HG02763 (cell line): Measurements from ENCODE around the gene PELI2.

Source experiments
- ATAC-seq: cut with Tn5 transposase; IDR thresholded peaks from one replicate; pipeline ENCODE4 v1.9.1; 2021; ENCODE audit warnings: mild to moderate bottlenecking, moderate library complexity; ENCODE audit not compliant: unreplicated experiment

Gene PELI2

DNA sequence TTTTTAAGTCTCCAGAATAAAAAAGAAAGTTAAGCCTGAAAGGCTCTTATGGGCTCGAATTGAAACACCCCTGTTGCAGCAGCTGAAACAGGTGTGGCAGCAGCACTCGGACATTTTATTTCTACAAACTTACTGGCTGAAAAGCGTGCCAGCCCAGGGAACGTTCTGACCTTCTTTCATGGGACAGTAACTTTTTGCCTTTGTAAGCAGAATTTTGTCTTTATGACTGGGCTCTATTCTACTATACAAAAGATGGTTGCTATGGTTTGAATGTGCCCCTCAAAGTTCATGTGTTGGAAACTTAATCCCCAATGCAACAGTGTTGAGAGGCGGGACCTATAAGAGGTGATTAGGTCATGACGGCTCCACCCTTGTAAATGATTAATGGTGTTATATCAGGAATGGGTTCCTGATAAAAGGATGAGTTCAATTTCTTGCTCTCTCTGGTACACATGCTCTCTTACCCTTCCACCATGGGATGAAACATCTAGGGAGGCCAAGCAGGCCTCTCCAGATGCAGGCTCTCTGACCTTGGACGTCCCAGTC is 52.7 kb downstream of the PELI2 start:
- ATAC-seq = no peak

DNA sequence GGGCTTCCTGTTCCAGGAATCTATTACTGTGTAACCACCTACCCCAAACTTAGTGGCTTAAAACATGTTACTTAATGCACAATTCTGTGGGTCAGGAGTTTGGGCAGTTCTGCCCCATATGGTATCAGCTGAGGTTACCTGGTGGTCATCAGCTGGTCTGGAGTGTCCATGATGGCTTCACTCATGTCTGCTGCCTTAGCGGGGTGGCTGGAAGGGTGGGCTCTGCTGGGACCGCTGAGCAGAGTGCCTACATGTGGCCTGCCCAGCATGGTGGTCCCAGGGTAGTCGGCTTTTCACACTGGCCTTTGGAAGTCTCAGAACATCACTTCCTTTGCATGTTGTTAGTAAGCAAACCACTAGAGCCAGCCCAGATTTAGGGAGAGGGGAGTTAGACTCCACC is 53.9 kb downstream of the PELI2 start:
- ATAC-seq = no peak

DNA sequence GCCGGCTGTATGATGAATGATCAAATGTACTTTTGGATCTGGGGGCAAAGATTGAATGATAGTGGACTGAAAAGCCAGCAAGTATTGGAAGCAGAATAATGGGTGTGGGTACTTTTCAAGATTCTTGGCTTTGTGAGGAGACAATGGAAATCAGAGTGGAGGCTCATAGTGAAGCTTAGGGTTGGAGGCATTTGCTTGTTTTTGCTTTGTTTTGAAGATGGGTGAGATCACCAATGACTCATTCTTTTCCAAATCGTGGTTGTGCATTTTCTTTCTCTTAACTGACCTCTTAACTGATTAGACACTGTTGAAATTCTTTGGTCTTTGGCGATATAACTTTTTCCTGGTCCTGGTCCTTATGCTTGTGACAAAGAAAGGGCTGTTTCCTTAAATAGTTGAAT is 54.4 kb downstream of the PELI2 start:
- ATAC-seq = no peak

DNA sequence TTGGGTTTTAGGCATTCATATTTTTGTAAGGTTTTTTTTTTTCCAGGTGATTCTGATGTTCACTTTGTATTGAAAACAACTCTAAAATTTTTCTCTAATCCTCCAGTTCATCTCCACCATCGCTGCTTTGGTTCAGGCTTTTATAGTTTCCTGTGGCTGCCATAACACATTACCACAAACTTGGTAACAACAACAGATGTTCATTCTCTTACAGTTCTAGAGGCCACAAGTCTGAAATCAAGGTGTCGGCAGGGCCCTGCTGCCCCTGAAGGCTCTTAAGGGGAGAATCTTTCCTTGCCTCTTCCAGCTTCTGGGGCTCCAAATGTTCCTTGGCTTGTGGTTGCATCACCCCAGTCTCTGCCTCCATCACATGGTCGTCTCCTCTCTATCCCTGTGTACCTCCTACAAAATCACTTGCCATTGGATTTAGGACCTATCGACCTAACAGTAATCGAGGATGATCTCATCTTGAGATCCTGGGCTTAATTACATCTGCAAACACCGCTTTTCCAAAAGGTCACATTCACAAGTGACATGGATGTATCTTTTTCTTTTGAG is 55.2 kb downstream of the PELI2 start:
- ATAC-seq = no peak

DNA sequence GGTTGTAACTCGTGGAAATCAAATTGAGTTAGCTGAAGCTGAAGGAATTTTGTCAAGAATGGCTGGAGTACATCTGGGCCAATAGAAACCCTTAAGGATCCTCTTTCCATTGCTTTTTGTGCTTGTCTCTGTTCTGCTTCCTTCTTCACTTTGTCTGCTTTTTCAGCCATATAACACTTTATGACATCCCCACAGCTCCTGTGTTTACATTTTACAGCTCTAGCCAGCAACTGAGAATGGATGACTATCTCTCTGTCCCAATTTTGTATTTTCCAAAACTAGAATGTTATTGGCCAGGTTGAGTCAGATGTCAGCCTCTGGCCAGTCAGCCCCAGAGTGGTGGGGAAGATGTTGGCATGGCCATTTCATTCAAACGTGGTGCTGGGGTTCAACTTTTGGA is 57.6 kb downstream of the PELI2 start:
- no peak for ATAC-seq

DNA sequence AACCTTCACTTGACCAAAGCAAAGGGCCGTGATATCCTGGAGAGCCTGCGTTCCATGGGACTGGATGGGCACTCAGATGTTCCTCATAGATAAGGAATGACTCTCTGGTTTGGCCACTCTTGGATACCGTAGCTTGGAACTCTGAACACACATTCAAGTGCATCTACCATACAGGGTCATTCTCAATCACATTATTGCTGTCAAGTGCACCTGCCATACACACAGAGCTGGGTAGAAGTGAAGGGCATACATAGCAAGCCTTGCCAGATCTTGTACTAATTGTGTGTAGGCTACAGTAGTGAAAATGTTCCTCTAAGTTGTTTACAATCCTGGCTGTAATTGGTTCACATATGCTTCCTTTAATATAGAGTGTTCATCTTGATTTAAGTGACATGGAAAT is 58.3 kb downstream of the PELI2 start:
- ATAC-seq = no peak

DNA sequence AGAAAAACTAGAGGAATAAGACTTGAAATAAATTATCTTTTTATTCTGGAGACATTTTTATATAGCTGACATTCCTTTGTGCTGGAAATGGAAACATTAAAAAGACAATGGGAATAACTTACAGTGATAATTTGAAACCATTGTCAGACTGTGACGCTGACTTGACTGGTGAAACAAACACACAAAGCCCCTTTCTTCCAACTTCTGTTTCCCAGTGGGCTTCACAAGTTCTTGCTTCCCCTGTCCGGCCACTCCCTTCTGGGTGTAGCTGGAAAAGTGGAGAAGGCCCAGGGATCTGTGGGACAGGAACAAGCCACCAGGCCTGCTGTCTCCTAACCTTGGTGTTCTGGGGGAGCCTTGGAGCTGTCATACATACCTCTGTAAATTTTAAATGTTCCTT is 58.8 kb downstream of the PELI2 start:
- ATAC-seq = no peak

DNA sequence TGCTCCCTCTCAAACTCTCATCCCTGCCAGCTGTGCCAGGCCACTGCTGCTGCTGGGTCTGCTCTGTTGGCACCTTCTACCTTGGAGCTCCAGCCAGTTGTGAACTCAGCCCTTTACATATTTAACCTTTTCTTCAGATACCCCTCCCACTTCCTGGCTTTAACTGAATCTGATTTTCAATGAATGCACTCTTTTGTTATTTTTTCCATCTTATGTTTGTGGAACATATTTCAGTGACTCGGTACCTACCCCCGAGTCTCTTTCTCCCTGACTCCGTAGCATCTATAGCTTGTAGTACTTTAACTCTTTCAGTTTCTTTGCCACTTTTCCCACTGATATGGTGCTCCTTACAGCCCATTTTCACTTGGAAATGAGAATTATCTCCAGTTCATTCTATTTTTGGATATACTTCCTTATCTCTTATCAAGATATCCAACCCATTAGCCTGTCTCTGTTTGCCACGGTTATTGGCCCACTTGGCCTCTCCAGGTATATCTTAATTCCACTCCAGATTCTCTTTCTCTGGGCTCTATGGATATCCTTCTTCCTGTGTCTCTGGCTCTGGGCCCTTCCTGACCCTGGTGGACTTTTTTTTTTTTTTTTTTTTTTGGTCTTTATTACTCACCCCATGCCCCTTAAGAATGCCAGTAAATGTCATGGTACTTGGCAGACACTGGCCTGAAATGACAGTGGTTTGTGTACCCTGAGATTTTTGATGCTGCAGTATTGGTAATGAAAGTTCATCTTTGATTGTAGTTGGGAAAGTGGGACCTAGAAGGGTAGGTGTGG is 62.7 kb downstream of the PELI2 start:
- no peak for ATAC-seq

DNA sequence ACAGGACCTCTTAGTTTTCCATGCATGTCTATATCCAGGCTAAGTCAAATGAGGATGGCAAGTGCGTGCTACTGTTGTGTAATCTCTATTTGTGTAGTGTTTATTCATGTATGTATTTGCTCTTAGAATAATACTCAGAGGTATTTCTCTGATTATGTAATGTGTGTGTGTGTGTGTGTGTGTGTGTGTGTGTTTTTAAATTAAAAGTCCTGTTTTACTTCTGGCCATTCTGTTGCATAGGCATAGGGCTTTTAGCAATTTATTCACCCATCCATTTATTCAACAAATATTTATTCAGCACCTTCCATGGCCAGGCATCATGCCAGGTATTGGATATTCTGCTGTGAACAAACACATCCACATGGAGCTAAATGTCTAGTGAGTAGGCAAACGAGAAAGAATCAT is 63.5 kb downstream of the PELI2 start:
- ATAC-seq = no peak

DNA sequence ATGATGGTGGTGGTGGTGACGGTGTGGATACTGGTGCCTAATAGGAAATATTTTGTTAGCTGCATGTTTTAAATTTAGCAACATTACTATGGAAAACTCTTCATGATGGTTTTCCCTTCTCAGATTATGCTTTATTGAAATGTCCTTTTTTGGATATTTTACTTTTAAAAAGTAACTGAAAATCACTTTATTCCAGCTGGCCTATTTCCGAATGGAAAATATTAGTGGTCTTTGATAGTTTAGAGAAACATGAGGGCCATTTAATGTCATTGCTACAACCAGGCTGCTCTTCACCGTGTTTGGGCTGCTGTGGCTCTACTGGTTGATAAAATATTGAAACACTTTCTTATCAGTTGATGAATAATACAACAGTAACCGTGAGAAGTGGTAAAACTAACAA is 64.2 kb downstream of the PELI2 start:
- no peak for ATAC-seq

DNA sequence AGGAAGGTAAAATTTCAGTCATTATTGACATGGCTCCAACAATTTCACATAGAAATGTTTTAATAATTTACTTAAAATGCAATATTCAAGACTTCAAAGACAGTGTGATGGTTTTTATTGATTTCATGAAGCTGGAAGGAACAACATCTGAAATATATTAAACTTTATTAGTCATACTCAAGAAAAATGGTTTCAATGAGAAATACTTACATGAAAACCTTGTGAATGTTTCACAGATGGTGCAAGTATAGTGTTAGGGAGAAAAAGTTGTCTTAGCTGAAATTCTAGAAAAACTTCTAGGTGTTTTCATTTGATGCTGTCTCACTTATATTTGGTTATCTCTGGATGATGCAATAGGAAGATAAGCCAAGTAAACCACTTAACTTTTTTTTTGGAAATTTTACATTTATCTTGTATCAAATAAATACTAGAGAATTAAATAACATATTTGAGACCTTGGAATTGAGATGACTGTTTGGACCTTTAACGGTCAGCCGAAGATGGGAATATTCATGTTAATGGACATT is 65.5 kb downstream of the PELI2 start:
- no peak for ATAC-seq

DNA sequence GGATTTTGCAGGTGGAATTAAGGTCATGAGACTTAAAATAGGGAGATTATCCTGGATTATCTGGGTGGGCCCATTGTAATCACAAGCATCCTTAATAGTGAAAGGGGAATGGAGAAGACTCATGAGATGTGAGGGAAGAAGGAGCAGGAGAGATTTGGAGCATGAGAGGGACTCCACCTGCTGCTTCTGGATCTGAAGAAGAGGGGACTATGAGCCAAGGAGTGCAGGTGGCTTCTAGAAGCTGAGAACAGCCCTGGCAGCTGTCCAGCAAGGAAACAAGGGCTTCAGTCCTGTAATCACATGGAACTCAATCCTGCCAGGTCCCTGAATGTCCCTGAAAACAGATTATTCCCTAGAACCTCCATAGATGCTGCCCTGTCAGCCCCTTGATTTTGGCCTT is 67.8 kb downstream of the PELI2 start:
- no peak for ATAC-seq

DNA sequence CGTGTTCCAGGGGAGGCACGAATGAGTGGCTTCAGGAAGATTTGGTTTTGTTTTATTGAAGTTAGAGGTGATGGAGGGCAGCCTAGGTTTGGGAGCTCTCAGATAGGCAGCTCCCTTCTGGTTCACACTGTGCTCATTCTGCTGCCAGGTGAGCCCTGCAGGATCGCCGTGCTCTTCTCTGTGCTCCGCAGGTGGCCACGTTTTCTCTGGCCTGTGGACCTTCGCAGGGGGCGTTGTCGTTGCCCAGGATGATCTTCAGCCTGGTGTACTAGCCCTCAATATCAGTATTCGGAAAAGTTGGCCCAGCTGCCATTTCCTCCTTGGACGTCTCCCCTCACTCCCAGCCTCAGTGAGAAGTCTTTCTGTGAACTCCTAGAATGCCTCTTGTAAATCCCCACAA is 69.5 kb downstream of the PELI2 start:
- ATAC-seq = no peak

DNA sequence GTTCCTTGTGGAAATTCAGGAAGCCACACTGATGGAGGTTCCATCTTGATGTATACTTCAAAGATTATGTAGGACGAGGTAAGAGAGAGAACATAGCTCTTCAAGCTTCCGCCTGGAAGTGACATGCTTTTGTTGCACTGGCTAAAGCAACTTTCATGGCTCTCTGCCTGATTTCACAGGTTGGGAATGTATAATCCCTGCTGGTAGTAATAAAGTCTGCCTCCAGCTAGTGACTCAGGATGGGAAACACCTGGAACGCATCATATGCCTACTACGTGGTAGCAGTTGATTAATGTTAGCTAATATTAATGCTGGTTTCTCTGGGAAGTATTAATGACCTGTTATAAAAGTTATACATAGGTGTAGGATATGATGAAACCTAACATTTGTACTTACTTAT is 71.1 kb downstream of the PELI2 start:
- no peak for ATAC-seq

DNA sequence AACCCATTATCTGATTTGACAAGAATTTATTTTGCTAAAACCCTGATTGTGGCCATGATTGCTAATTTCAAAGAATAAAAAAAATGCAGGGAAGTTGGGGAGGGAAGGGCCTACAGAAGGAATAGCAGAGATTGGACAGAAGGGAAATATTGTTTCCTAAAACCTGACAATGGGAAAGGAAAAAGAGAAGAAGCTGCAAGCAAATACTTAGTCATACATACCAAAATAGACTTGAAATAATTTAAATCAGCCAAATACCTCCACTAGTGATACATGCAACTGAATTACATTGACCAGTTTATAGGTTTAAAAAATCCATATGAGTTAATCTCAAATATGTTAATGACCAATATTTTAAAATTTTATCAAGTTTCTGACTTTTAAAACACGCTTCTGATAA is 75.1 kb downstream of the PELI2 start:
- ATAC-seq = no peak

DNA sequence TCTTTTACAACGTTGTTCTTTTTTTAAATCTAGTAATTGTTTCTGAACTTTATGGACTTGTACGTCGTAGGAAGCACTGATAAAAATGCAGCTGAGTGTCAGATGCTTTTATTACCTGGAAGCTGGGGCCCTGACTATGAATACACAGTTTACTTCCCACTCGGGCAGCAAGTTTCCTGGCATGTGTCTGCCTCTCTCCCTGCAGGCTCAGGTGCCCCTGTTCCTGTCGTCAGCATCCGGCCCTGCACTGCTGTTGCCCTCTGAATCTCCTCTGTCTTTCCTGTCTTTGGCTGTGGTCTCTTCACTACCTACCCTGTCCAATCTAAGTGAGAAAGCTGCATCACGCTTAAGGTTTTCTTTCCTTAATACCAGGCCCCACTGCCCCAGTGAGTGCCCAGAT is 75.8 kb downstream of the PELI2 start:
- no peak for ATAC-seq

DNA sequence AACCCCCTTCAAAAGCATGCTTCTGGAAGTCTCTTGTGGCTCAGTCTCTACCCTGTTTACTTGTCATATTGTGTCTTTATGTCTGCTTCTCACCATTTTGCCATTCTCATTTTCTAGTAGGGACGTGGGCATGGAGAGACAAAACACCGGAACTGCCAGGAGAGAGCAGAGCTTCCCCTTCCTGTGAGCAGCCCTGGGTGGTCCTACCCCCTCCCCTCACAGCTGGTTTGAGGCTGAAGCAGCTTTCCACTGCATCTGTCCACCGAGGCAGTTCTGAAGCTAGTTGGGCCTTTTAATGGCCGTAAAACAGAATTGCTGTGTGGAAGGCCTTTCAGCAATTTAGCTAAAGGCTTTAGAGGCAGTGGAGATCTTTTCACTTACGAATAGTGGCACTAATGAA is 77.0 kb downstream of the PELI2 start:
- ATAC-seq = no peak

DNA sequence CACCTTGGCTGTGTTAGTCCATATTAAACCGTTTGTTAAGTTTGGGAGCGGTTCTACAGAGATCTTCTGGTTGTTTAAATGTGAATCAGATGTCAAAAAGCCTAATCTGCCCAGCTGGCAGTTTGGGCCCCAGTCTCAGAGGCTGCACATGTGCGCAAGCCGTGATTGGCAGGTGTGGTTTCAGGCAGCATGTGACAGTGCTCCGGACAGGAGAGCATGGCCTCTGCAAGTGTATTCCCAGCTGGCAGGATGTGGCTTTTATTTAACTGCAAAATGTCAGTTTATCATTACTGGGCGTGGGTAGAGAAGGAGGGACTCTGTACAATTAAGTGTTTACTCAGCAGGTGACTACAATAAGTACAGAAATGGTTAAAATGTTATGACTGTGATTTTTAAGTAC is 77.5 kb downstream of the PELI2 start:
- peak; percentile 76 for ATAC-seq

DNA sequence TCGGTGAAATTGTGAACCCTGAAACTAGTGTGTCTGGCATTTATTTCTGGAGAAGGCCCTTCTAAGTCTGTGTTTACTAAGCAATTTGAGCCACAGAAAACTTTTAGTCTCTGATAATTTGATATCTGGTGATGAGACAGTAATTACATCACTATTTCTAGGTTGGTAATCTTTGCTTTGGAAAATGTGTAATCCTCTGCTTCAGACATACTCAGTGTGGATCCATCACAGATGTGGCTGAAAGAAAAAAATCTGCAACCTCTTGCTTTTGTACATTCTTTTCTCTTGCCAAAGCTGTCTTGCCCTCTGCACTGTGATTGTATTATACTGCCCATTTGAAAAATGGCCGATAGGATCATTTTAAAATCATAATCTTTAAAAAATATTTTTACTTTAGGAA is 78.1 kb downstream of the PELI2 start:
- ATAC-seq = no peak

DNA sequence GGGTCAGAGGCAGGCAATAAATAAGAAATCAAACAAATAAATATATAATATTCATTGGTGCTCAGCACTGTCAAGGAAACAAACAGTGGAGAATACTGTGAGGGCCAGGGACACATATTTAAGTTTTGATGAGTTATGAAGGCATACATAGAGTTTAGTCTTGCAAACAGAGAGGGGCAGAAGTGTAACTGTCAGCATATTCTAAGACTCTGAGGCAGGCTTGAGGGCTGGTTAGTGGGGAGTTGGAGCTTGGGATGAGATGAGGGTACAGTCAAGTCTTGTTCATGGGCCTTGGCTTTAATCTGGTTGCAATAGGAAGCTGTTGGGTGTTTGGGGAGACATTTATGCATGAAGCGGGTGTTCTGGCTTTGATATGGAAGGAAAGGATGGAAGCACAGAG is 78.9 kb downstream of the PELI2 start:
- no peak for ATAC-seq

DNA sequence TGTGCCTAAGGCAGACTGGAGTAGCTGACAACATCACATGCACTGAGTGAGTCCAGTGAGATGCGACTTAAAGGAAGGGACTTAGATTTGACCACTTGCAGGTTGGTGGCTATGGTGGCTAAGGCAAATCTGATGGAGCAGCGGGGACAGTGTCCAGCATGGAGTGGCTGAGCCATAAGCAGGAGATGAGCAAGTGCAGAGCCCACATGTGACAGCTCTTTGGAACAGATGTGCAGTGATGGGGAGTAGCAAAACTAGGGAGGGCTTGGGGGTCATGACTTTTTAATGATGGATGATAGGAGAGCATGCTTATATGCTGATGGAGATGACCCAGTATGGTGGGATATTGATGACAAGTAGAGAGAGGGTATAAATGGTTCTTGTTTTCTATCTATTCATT is 80.2 kb downstream of the PELI2 start:
- ATAC-seq = no peak
